Common myeloid progenitor, CD34-positive (primary cell): ENCODE measurements around the gene MVB12B.

ENCODE experiments used
- CTCF ChIA-PET: fragments of 350-600 bp; sonication (Branson Sonifier 250); formaldehyde crosslinking; loops from one replicate; lab custom pipeline; 2021; ENCODE audit warnings: antibody characterized with exemption; lab: Charles Lee
- POLR2A ChIA-PET: fragments of 350-600 bp; sonication (Branson Sonifier 250); formaldehyde crosslinking; loops from one replicate; lab custom pipeline; 2021; ENCODE audit warnings: antibody characterized with exemption; lab: Charles Lee
- DNase-seq, 3 donors: peaks; one replicate each; pipeline versions ENCODE4 v3.0.0 to v3.0.0-alpha.2; 2013
- H3K27ac ChIP-seq, 2 experiments: 1 replicate in 1 of 2; 2 replicates in 1 of 2; pipeline ENCODE4 v1.7.0; 2013; ENCODE audit warnings: inconsistent platforms in 2 of 2, low read length in 2 of 2, mild to moderate bottlenecking in 2 of 2, low read depth in 1 of 2, moderate library complexity in 1 of 2; ENCODE audit not compliant: severe bottlenecking in 2 of 2, insufficient read depth in 1 of 2, poor library complexity in 1 of 2
- H3K27me3 ChIP-seq, 5 experiments: replicated peaks in 2 of 5; 1 replicate in 3 of 5; 2 replicates in 2 of 5; pipeline versions ENCODE4 v1.6.1 to v1.7.0; 2013; ENCODE audit warnings: low read length in 4 of 5, mild to moderate bottlenecking in 2 of 5, moderate library complexity in 2 of 5, inconsistent platforms in 1 of 5; ENCODE audit not compliant: insufficient read depth in 5 of 5, control insufficient read depth in 4 of 5
- H3K36me3 ChIP-seq, 4 experiments: 1 replicate in 2 of 4; 2 replicates in 2 of 4; pipeline versions ENCODE4 v1.6.1 to v1.7.0; 2013; ENCODE audit warnings: low read length in 3 of 4, control low read depth in 1 of 4, mild to moderate bottlenecking in 1 of 4; ENCODE audit not compliant: control insufficient read depth in 4 of 4, insufficient read depth in 4 of 4
- H3K4me1 ChIP-seq, 4 experiments: 1 replicate in 3 of 4; 2 replicates in 1 of 4; pipeline versions ENCODE4 v1.6.1 to v1.7.1; 2013; ENCODE audit warnings: low read length in 3 of 4, mild to moderate bottlenecking in 3 of 4, control low read depth in 1 of 4, inconsistent platforms in 1 of 4, moderate library complexity in 1 of 4; ENCODE audit not compliant: control insufficient read depth in 4 of 4, insufficient read depth in 4 of 4; ENCODE audit errors: control extremely low read depth in 1 of 4
- H3K4me3 ChIP-seq, 7 experiments: 1 replicate in 4 of 7; 2 replicates in 3 of 7; pipeline versions ENCODE4 v1.5.1 to v1.7.0; 2013; ENCODE audit warnings: mild to moderate bottlenecking in 7 of 7, low read length in 6 of 7, moderate library complexity in 6 of 7, inconsistent platforms in 2 of 7, low read depth in 2 of 7, control low read depth in 1 of 7; ENCODE audit not compliant: insufficient read depth in 4 of 7, control insufficient read depth in 1 of 7; ENCODE audit errors: extremely low read depth in 1 of 7
- H3K9me3 ChIP-seq, 5 experiments: 1 replicate in 4 of 5; 2 replicates in 1 of 5; pipeline versions ENCODE4 v1.6.1 to v1.7.1; 2013; ENCODE audit warnings: low read length in 4 of 5, mild to moderate bottlenecking in 2 of 5, inconsistent platforms in 1 of 5, low read depth in 1 of 5, moderate library complexity in 1 of 5; ENCODE audit not compliant: control insufficient read depth in 4 of 5, insufficient read depth in 2 of 5; ENCODE audit errors: control extremely low read depth in 1 of 5
- WGBS: methylation state at CpG from one replicate; pipeline ENCODE4 v1.1.5; 2013; ENCODE audit not compliant: insufficient coverage; 5-methylcytosine and 5-hydroxymethylcytosine counted together

Gene MVB12B

DNA sequence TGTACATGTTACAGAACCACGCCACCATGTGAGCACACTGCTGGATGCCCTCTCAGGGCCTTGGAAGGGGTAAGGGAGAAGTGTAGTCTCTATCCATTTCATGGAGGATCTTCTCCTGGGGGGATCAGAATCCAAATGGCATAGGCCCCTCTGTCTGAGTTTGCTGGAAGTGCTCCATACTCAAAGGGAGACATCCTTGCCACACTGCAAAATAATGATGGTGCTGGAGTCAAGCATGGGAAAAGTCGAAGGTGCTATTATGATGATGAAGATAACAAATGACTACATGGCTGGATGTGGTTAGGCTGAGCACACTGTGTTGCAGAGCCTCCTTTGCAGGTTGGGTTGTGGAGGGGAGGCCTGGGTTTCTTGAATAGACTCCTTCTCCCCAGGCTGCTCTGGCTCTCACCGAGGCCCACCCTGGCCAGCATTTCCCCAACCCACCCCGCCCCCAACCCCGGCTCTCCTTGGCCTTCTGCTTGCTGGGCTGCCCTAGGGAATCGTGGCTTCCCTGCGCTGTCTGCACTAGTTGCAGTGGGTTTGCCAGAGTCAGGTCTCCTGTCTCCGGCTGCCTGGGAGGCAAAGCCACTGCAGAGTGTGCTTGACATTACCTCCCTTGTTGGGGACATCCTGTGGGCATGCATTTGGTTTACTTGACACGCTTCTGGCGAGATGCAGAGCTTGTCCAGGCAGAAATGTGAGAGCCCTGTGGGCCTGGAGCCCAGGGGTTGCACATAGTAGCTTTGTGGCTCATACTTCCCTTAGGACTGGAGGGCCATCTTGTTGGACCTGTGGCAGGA is 3.0 kb downstream of the MVB12B start:
- 93% methylated on average over 9 of the region's 10 CpGs for WGBS
- no peak overlapping the region for H3K4me3 ChIP-seq
- POLR2A ChIA-PET: no interaction called here
- no peak for DNase-seq
- H3K4me1 ChIP-seq: peaks cover 0 to 25% (median 15%) of the 10 kb centered on the region in 4 experiments
- H3K36me3 ChIP-seq: peaks cover 0 to 2% (median 0%) of the 10 kb centered on the region in 4 experiments
- peaks cover 0 to 3% (median 0%) of the 10 kb centered on the region in 5 experiments for H3K9me3 ChIP-seq
- H3K27me3 ChIP-seq: no peaks in the 10 kb centered on the region
- CTCF ChIA-PET: interaction anchor here (0.7 to 2.0 kb wide), 6 partner anchors 14 to 69 kb away, joined by 3 to 12 read pairs (median 4); no protein-coding TSS in a partner anchor
- no peak overlapping the region for H3K27ac ChIP-seq

DNA sequence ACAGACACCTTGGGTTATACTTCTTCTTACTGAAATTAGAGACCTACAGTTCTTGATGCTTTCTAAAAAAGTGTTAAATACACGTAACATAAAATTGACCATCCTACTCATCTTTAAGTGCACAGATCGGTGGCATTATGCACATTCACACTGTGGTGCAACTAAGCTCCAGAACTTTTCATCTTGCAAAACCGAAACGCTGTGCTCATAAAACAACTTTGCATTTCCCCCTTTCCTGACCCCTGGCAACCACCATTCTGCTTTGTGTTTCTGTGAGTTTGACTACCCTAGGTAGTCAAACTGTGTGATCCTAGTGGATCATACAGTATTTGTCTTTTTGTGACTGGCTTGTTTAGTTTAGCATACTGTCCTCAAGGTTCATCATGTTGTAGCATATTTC is 3.9 kb downstream of the MVB12B start:
- H3K4me1 ChIP-seq: peaks cover 0 to 25% (median 15%) of the 10 kb centered on the region in 4 experiments
- H3K9me3 ChIP-seq: no peaks in the 10 kb centered on the region
- H3K4me3 ChIP-seq: no peak overlapping the region
- ChIA-PET CTCF (interaction anchor here (1.1 to 1.5 kb wide), 3 partner anchors 14 to 29 kb away, joined by 3 to 4 read pairs (median 4); no protein-coding TSS in a partner anchor), POLR2A (no interaction called here)
- whole genome bisulfite sequencing: 93% methylated on average over 2 of the region's 4 CpGs
- H3K36me3 ChIP-seq: peaks cover 0 to 2% (median 0%) of the 10 kb centered on the region in 4 experiments
- H3K27ac ChIP-seq: no peak overlapping the region
- no peaks in the 10 kb centered on the region for H3K27me3 ChIP-seq
- no peak for DNase-seq

DNA sequence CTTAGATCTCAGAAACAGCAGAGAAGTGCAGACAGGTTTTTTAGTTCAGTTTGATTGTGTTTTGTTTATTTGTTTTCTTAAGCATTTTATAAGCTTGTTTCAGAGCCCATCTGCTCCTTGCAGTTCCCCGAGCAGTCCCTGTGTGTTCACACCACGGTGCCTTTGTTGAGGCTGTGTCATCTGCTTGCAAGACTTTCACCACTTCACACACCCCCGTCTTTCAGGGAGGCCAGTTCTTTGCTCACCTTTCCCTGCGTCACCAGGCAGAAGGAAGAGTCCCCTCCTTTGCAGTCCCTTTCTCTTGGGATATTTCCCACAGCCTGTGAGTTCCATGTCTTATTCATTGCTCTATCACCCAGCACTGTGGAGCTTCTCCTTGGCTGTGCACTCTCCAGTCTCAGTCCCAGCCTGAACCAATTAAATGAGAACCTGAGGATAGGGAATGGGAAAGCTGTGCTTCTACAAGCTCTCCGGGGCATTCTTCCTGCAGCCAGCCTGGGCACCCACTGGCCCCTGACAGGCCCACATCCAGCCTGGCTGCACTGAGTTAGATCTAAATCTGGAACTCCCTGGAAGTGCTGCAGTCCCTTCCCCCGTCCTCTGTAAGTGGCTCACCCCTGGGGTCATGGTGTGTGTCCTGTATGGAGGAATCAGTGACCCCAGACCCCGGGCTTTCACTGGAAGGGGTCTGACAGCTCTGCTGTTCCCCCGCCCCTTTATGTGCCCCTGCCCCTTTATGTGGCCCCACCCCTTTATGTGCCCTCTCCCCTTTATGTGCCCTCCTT is 5.5 kb downstream of the MVB12B start:
- ChIA-PET CTCF (interaction anchor here (0.6 to 1.7 kb wide), 5 partner anchors 11 to 159 kb away, joined by 3 to 8 read pairs (median 4); no protein-coding TSS in a partner anchor), POLR2A (no interaction called here)
- DNase-seq: no peak
- H3K27me3 ChIP-seq: no peaks in the 10 kb centered on the region
- peaks cover 0 to 30% (median 10%) of the 10 kb centered on the region in 4 experiments for H3K4me1 ChIP-seq
- H3K4me3 ChIP-seq: no peak overlapping the region
- H3K36me3 ChIP-seq: peaks cover 0 to 2% (median 0%) of the 10 kb centered on the region in 4 experiments
- no peak overlapping the region for H3K27ac ChIP-seq
- no peaks in the 10 kb centered on the region for H3K9me3 ChIP-seq
- 74% methylated on average over 5 of the region's 8 CpGs for WGBS

DNA sequence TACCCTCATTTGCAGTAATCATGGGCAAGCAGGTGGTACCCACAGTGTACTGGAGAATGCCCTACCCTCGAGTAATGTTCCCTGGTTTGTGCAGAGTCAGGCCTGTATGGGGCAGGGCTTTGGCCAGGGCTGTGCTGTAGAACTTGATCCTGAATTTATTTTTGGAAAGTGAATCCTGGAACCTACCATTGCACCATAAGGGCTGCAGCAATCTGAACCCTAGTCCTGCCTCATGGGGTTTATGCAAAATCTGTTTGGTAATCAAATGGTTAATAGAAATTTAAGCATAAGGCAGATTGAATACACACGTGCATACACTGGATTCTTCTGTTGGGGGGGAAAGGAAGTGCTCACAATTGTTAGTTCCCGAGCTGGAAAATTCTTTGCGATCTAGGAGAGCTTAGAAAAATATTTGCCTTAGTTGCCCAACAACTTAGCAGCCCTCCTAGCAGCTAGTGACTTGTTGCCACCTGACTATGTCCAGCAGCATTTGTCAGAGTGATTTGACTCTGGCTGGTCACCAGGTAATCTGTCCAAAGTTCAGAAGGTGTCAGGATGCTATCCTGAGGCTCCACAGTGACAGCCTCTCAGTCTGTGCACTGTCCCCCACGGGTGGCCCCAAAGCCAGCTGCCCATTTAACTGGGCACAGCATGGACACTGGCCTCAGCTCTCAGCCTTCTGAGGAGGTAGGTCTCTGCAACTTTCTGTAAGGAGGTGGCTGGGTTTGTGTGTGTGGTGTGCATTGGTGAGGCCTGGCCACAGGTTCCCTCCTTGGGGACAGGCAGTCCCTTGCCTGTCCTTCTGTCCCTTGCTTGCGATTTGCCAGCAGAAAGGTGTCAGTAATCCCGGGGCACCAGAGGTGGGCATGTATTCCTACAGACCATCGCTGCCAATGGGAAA is 8.3 kb downstream of the MVB12B start:
- Histone ChIP-seq H3K36me3 (peaks cover 0 to 3% (median 1%) of the 10 kb centered on the region in 4 experiments), H3K4me1 (peaks cover 7 to 38% (median 12%) of the 10 kb centered on the region in 4 experiments), H3K27me3 (no peaks in the 10 kb centered on the region), H3K27ac (no peak overlapping the region), H3K4me3 (no peak overlapping the region), H3K9me3 (no peaks in the 10 kb centered on the region)
- POLR2A ChIA-PET: interaction anchor here (1.0 kb wide), 1 partner anchor 12 kb away, joined by 3 read pairs; no protein-coding TSS in a partner anchor
- CTCF ChIA-PET: interaction anchor here (1.0 to 1.8 kb wide), 5 partner anchors 10 to 64 kb away, joined by 3 to 4 read pairs (median 3); no protein-coding TSS in a partner anchor
- 72% methylated on average over 7 of the region's 8 CpGs for WGBS
- no peak for DNase-seq

DNA sequence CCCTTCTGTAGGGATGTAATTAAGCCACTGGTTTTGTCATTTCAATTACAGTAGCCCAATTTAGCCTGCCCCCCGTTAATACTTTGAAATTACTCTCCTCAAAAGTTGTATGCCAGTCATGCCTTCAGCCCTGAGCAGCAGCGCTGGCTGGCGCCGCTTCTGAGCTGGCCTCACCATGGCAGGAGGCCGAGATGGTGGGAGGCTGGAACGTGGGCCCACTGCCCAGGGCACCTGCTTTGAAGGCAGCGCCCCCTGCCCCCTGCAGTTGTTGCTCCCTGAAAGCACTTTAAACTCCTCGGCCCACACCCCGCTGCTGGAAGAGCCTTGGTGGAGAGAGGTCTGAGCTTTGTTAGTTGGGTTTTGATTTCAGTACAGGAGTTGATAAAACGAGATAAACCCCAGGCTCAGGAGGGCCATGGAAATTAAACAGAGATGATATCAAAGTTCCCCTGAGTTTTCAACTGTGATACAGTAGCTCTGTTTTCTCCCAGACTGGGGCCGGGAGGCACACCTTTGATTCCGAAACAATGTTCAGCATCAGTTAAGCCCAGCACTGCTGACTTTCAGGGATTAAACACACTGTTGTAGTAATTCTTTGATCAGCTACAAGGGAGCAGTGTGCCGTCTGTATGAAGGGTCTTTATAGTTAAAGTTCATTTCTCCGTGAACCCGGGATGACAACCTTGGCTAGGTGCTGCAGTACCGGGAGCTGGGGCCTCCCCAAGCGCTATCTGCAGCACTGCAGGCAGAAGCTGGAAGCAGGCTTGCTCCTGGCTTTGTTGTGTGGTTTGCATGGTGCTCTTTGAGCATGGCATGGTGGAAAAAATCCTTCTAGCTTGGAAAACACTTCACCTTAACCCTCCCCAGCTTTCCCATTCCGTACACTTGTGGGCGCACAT is 9.5 kb downstream of the MVB12B start:
- no peaks in the 10 kb centered on the region for H3K9me3 ChIP-seq
- no peak overlapping the region for H3K4me3 ChIP-seq
- CTCF ChIA-PET: interaction anchor here (0.7 to 2.4 kb wide), 12 partner anchors 9 to 222 kb away, joined by 3 to 14 read pairs (median 4); no protein-coding TSS in a partner anchor
- WGBS: 97% methylated on average over 17 of the region's 19 CpGs
- no peaks in the 10 kb centered on the region for H3K27me3 ChIP-seq
- H3K36me3 ChIP-seq: peaks cover 0 to 11% (median 5%) of the 10 kb centered on the region in 4 experiments
- H3K4me1 ChIP-seq: peaks cover 7 to 37% (median 12%) of the 10 kb centered on the region in 4 experiments
- no peak for DNase-seq
- H3K27ac ChIP-seq: no peak overlapping the region
- POLR2A ChIA-PET: interaction anchor here (1.0 kb wide), 1 partner anchor 11 kb away, joined by 3 read pairs; no protein-coding TSS in a partner anchor
